ENCODE data around the gene DARS2. TPM values are rescaled to one million over a fixed set of nuclear protein-coding genes. Genes with fewer than 3 reads are reported as not detected.

DARS2 gene
- total RNA-seq, 1 donor from 2014 or later = 12.9 TPM

GRCh38 chr1:173900992-173901391 is 76.5 kb downstream of the DARS2 start:
- FAIRE-seq = no peak
- H3K36me3 ChIP-seq (ENCODE audit: control insufficient read depth, insufficient read depth, low read length) = no peaks in the 10 kb centered on the region
- no peak overlapping the region for H3K4me3 ChIP-seq (ENCODE audit: low read depth, low read length)
- DNase-seq (ENCODE audit: low read depth) = no peak
- no peak for TF ChIP-seq CTCF (IDR thresholded peaks at IDR 0.05; ENCODE audit: insufficient read depth, low read length, severe bottlenecking)
- no peaks in the 10 kb centered on the region for H3K27me3 ChIP-seq (ENCODE audit: control insufficient read depth, insufficient read depth, low read length)

- Histone ChIP-seq H3K27me3 (ENCODE audit: control insufficient read depth, insufficient read depth, low read length) (no peaks in the 10 kb centered on the region), H3K36me3 (ENCODE audit: control insufficient read depth, insufficient read depth, low read length) (no peaks in the 10 kb centered on the region), H3K4me3 (ENCODE audit: low read depth, low read length) (no peak overlapping the region)
- no peak for DNase-seq (ENCODE audit: low read depth)
- FAIRE-seq = no peak
- TF ChIP-seq CTCF (IDR thresholded peaks at IDR 0.05; ENCODE audit: insufficient read depth, low read length, severe bottlenecking) = no peak
These were observed 79.5 kb downstream of the DARS2 start for GRCh38 chr1:173903827-173904531.

Other genes starting within 250 kb of the DARS2 start
- not detected in 2 replicates for gene SLC9C2, start 221.6 kb upstream of the DARS2 start, total RNA-seq
- gene TEX50, start 189.3 kb upstream of the DARS2 start, total RNA-seq = not detected in 2 replicates
- gene ANKRD45, start 154.8 kb upstream of the DARS2 start, total RNA-seq = under 0.01 TPM in 2 replicates
- gene KLHL20, start 109.7 kb upstream of the DARS2 start, total RNA-seq = 35.8 and 39.0 TPM in 2 replicates
- 5.1 and 5.5 TPM in 2 replicates for gene CENPL, start 210 bp downstream of the DARS2 start, total RNA-seq
- gene GAS5, start 43.3 kb downstream of the DARS2 start, total RNA-seq = 955 and 2,584 TPM in 2 replicates
- 2.9 and 3.8 TPM in 2 replicates for gene ZBTB37, start 43.7 kb downstream of the DARS2 start, total RNA-seq
- not detected in 2 replicates for gene SERPINC1, start 92.7 kb downstream of the DARS2 start, total RNA-seq
- 8.2 and 10.4 TPM in 2 replicates for gene RC3H1, start 197.7 kb downstream of the DARS2 start, total RNA-seq

All from bronchial epithelial cell (primary cell).